Measurements from ENCODE around the gene TLE2. TPM values are rescaled to one million over a fixed set of nuclear protein-coding genes. Genes with fewer than 3 reads are reported as not detected.

The TLE2 gene
- total and polyA plus RNA-seq, 9 of the 15 experiments (the other 6 are each of a cell fraction or from before 2014, with no cell fraction given), result 0.35 to 13.1 (median 6.2) TPM

DNA sequence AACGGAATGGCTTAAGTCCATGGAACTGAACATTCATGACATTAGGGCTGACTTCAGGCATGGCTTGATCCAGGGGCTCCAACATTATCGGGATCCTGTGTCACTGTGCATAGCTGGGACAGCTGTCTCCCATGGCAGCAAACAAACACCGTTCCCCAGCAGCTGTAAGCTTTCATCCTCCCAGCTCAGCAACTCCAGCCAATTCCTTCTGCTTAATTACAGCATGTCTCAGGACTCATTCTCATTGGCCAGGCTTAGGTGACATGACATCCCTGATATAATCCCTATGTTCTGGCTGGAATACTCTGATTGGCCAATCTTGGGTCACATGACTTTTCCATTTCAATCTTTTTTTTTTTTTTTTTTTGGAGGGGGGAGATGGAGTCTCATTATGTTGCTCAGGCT lies 44.1 kb upstream of the TLE2 start (continued):
- TF ChIP-seq ARNT (IDR thresholded peaks at IDR 0.05) (peak in 1 of 2 experiments; percentile 37; a peak in 1 of 4 replicates), MYNN (IDR thresholded peaks at IDR 0.05) (no peak), MYNN (CRISPR knock-in tag; IDR thresholded peaks at IDR 0.05) (no peak), FOXK2 (conservative IDR thresholded peaks at IDR 0.05 in 1 of 2, IDR thresholded peaks at IDR 0.05 in 1 of 2; ENCODE audit: low read depth in 2 of 2) (peak; percentile 35 to 59; a peak in 2 of 4 replicates), HMG20A (CRISPR knock-in tag; conservative IDR thresholded peaks at IDR 0.05) (no peak), CEBPG (CRISPR knock-in tag; IDR thresholded peaks at IDR 0.05) (no peak), CEBPG (tag; conservative IDR thresholded peaks at IDR 0.05 in 1 of 2, IDR thresholded peaks at IDR 0.05 in 1 of 2) (peak in 1 of 2 experiments; percentile 80; a peak in 2 of 4 replicates)

GRCh38 chr19:3071768-3072167 lies 42.7 kb upstream of the TLE2 start:
- 64% methylated on average over 4 of the region's 4 CpGs for WGBS (ENCODE audit: insufficient coverage, low coverage, missing lambda C conversion rate)
- peak overlapping the region in 1 of 2 experiments; percentile 53; a peak in 1 of 4 replicates for H3K9ac ChIP-seq (ENCODE audit: insufficient read depth in 1 of 2, low read depth in 2 of 2, low read length in 2 of 2)
- intact Hi-C loops (cut with micrococcal nuclease), result loop anchor here (5.0 kb wide), 1 partner anchor 34 kb away; no protein-coding TSS in a partner anchor
- no peak overlapping the region for H3K4me3 ChIP-seq
- no peak overlapping the region; the same call in 2 of the 3 replicates for H3K27ac ChIP-seq (ENCODE audit: extremely low read depth, low read depth, low read length)
- H3K4me1 ChIP-seq (replicated peaks in 1 of 2; ENCODE audit: control insufficient read depth in 2 of 2, insufficient read depth in 2 of 2, low read length in 2 of 2), result peaks cover 12 to 26% of the 10 kb centered on the region in 2 experiments; a peak in 4 of 5 replicates
- H3K36me3 ChIP-seq (ENCODE audit: control insufficient read depth, insufficient read depth, low read length), result no peaks in the 10 kb centered on the region
- no peak for FAIRE-seq
- no TSS peak for BruUV-seq (replicated peaks)
- 0 out of 2 replicates have a peak, but pooled peaks cover 2% of the 10 kb centered on the region for H3K9me3 ChIP-seq (replicated peaks; ENCODE audit: control insufficient read depth, insufficient read depth, low read depth, low read length)
- ChIA-PET CTCF (ENCODE audit: low intra/inter-chr PET ratio) (no interaction called here), POLR2A (interaction anchor here (0.8 to 1.2 kb wide), 2 partner anchors 8 to 121 kb away, joined by 3 read pairs; no protein-coding TSS in a partner anchor)
- no peaks in the 10 kb centered on the region for H3K27me3 ChIP-seq (ENCODE audit: control insufficient read depth in 2 of 2, insufficient read depth in 2 of 2, low read length in 2 of 2)
- no peaks in the 10 kb centered on the region for H3K9me1 ChIP-seq (ENCODE audit: control insufficient read depth, insufficient read depth, low read length)
- no peak for ATAC-seq
- no peaks in the 10 kb centered on the region for H4K20me1 ChIP-seq (replicated peaks; ENCODE audit: control insufficient read depth, insufficient read depth, low read length)
- no peak overlapping the region for H3K4me2 ChIP-seq (ENCODE audit: insufficient read depth, low read length)
- peak overlapping the region; percentile 66 for H2AFZ ChIP-seq (ENCODE audit: low read depth, low read length)
- in situ Hi-C loops (cut with MboI), result no loop called here
- no peaks in the 10 kb centered on the region for H3K79me2 ChIP-seq (ENCODE audit: control insufficient read depth, insufficient read depth, low read length)
- DNase-seq (ENCODE audit: extremely low read depth in 1 of 4, low spot score in 3 of 4), result no peak
- TF ChIP-seq ZNF407 (IDR thresholded peaks at IDR 0.05; ENCODE audit: low read depth), result no peak
- TF ChIP-seq STAG1 (CRISPR knock-in tag; IDR thresholded peaks at IDR 0.05; ENCODE audit: borderline replicate concordance), result no peak
- TF ChIP-seq ZKSCAN1 (IDR thresholded peaks at IDR 0.05; ENCODE audit: low read depth, low read length), result no peak
- no peak for TF ChIP-seq CHD1 (IDR thresholded peaks at IDR 0.05; ENCODE audit: low read length)
- TF ChIP-seq, protein P1, sequence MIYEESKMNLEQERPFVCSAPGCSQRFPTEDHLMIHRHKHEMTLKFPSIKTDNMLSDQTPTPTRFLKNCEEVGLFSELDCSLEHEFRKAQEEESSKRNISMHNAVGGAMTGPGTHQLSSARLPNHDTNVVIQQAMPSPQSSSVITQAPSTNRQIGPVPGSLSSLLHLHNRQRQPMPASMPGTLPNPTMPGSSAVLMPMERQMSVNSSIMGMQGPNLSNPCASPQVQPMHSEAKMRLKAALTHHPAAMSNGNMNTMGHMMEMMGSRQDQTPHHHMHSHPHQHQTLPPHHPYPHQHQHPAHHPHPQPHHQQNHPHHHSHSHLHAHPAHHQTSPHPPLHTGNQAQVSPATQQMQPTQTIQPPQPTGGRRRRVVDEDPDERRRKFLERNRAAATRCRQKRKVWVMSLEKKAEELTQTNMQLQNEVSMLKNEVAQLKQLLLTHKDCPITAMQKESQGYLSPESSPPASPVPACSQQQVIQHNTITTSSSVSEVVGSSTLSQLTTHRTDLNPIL (CRISPR knock-in tag; IDR thresholded peaks at IDR 0.05), result no peak
- no peak for TF ChIP-seq RBM22 (IDR thresholded peaks at IDR 0.05; ENCODE audit: low read depth, low read length, poor library complexity, severe bottlenecking)
